ENCODE data around the gene CLEC4G. TPM values are rescaled to one million over a fixed set of nuclear protein-coding genes. Genes with fewer than 3 reads are reported as not detected.

Gene CLEC4G
- total and polyA plus RNA-seq, 9 donors = 0.27 to 1.4 (median 0.46) TPM; not detected in 1

DNA sequence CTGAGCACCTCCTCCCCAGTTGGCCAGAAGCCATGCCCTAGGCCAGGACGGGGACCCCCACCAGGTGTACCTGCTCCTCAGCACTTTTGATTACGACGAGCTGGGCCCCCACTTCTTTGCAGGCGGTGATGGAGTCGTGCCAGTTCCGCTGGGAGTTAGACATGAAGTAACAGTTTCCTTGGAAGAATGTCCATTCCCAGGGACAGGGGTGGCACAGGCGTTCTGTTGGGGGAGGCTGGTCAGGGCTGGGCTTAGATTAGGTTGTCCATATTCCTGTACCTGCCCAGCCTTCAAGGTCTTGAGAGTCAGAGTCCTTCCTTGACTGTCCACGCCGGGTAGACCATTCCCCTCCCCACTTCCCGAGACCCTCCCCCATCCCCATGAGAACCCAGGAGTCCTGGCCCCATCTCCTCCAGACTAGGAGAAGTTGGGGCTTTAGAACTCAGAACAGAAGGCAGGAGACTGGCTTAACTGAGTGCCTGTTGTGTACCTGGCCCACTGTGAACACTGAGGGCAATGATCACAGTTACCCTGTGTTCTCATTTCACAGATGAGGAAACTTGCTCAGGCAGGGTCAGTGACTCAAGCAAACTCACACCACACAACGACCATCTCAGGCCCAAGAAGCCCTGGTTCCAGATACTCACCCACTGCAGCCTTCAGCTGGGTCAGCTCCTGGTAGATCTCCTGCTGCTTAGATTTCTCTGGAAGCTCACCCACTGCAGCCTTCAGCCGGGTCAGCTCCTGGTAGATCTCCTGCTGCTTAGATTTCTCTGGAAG is 13.2 kb upstream of the CLEC4G start:
- no peaks in the 10 kb centered on the region for H3K9me3 ChIP-seq
- no peak overlapping the region for H3K27ac ChIP-seq
- H3K4me1 ChIP-seq (ENCODE audit: insufficient read depth) = no peaks in the 10 kb centered on the region
- no peaks in the 10 kb centered on the region for H3K36me3 ChIP-seq
- peak in 1 of 5 donors; percentile 30 for DNase-seq
- H3K27me3 ChIP-seq = no peaks in the 10 kb centered on the region
- 61 to 65% (median 61%) methylated on average over 12 of the region's 12 CpGs for WGBS, 3 donors
- H3K4me3 ChIP-seq = no peak overlapping the region
- TF ChIP-seq EP300 (IDR thresholded peaks at IDR 0.05) (no peak), POLR2A (IDR thresholded peaks at IDR 0.05) (no peak)
- TF ChIP-seq, protein P1, sequence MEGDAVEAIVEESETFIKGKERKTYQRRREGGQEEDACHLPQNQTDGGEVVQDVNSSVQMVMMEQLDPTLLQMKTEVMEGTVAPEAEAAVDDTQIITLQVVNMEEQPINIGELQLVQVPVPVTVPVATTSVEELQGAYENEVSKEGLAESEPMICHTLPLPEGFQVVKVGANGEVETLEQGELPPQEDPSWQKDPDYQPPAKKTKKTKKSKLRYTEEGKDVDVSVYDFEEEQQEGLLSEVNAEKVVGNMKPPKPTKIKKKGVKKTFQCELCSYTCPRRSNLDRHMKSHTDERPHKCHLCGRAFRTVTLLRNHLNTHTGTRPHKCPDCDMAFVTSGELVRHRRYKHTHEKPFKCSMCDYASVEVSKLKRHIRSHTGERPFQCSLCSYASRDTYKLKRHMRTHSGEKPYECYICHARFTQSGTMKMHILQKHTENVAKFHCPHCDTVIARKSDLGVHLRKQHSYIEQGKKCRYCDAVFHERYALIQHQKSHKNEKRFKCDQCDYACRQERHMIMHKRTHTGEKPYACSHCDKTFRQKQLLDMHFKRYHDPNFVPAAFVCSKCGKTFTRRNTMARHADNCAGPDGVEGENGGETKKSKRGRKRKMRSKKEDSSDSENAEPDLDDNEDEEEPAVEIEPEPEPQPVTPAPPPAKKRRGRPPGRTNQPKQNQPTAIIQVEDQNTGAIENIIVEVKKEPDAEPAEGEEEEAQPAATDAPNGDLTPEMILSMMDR (IDR thresholded peaks at IDR 0.05) = no peak
- intact Hi-C loops (cut with DNase I) = no loop called here

DNA sequence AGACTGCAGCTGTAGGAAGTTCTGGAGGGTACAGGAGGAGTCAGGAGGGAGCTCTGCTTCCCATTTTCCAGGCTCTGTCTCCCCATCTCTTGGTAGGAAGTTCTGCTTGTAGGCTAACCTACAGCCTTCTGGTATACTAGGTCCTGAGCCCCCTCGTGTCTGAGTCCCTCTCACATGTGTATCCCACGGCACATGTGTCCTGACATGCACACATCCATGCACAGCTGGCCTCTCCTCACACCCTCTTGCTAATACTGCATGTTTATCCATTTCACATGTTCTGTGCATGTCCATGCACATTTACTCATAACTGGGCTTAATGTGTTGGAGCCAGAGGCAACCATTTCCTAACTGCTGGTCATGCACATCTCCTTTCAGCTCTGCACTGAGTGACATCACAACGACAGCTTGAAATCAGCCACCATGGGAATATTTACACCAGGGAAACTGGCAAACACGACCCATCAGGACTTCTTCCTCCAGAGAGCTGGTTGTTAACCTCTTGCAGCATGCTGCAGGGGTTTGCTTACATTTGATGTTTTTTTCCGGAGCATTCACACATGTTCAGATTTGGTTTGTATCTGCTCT is 12.4 kb upstream of the CLEC4G start:
- Histone ChIP-seq H3K4me3 (no peak overlapping the region), H3K9me3 (no peaks in the 10 kb centered on the region), H3K4me1 (ENCODE audit: insufficient read depth) (no peaks in the 10 kb centered on the region), H3K36me3 (no peaks in the 10 kb centered on the region), H3K27me3 (no peaks in the 10 kb centered on the region), H3K27ac (no peak overlapping the region)
- TF ChIP-seq POLR2A (IDR thresholded peaks at IDR 0.05) = no peak
- no peak for TF ChIP-seq EP300 (IDR thresholded peaks at IDR 0.05)
- TF ChIP-seq, protein P1 (IDR thresholded peaks at IDR 0.05) = no peak
- intact Hi-C loops (cut with DNase I) = no loop called here
- 59 to 69% (median 65%) methylated on average over 5 of the region's 5 CpGs for WGBS, 3 donors
- DNase-seq = peak in 1 of 5 donors; percentile 5

DNA sequence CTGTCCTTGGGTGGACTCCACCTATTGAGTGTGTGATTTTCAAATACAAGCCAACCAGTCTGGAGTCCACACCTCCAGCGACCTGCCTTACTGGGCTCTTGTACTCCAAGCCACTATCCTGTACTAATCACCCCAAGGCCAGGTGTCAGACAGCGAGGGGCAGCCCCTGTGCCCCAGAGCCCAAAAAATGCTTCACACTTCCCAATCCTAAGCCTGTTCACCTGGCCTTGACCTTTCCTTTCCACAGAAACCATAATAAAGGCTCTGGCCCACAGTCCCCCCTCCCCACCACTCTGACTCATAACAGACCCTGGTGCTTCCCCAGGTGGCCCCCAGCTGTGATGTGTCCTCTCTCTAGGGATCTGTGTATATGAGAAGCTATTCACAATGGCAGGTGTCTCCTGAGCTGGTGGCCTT is 11.5 kb upstream of the CLEC4G start:
- Histone ChIP-seq H3K9me3 (no peaks in the 10 kb centered on the region), H3K27me3 (no peaks in the 10 kb centered on the region), H3K4me1 (ENCODE audit: insufficient read depth) (no peaks in the 10 kb centered on the region), H3K36me3 (no peaks in the 10 kb centered on the region), H3K4me3 (no peak overlapping the region), H3K27ac (no peak overlapping the region)
- peak in 1 of 5 donors; percentile 31 for DNase-seq
- intact Hi-C loops (cut with DNase I) = no loop called here
- 40 to 66% (median 53%) methylated on average over 2 of the region's 2 CpGs for WGBS, 3 donors
- TF ChIP-seq EP300 (IDR thresholded peaks at IDR 0.05) (no peak), POLR2A (IDR thresholded peaks at IDR 0.05) (no peak)
- TF ChIP-seq, protein P1 (IDR thresholded peaks at IDR 0.05) = no peak

DNA sequence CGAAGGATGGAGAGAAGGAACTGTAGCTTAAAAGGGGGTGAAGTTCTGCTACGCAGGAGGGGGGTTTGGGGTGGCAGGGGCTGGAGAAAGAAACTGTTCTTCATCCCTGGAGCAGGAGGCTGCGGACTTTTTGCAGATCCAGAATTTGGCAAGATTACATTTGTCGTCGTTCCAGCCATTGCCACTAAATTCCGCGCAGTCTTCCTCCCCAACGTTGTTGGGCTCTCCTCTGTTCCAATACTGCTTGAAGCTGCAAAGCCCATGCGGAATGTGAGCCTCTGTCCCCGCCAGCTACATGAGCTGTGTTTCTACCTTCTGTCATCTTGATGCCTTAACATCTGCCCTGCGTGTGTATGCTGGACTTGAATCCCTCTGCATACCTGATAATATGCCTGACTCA is 11.1 kb upstream of the CLEC4G start:
- 43 to 59% (median 53%) methylated on average over 11 of the region's 11 CpGs for WGBS, 3 donors
- TF ChIP-seq, protein P1 (IDR thresholded peaks at IDR 0.05) = no peak
- TF ChIP-seq EP300 (IDR thresholded peaks at IDR 0.05) (no peak), POLR2A (IDR thresholded peaks at IDR 0.05) (no peak)
- H3K4me3 ChIP-seq = no peak overlapping the region
- H3K36me3 ChIP-seq = no peaks in the 10 kb centered on the region
- H3K27me3 ChIP-seq = no peaks in the 10 kb centered on the region
- intact Hi-C loops (cut with DNase I) = no loop called here
- H3K4me1 ChIP-seq (ENCODE audit: insufficient read depth) = no peaks in the 10 kb centered on the region
- H3K27ac ChIP-seq = no peak overlapping the region
- no peak for DNase-seq
- no peaks in the 10 kb centered on the region for H3K9me3 ChIP-seq
